Femur (tissue), 1 donor: ENCODE results near the gene CCL1.
A peak's percentile ranks its signal among the peaks of the same experiment; 100 is the strongest.
"Not testable (repeated sequence)": the region's sequence is repeated elsewhere in the genome, so short reads cannot be mapped to it uniquely, and the experiment has no call there.

ENCODE experiments used
- DNase-seq: peaks from one replicate; pipeline ENCODE4 v3.0.0-alpha.2; 2017

The CCL1 gene

GRCh38 chr17:34357398-34357797 is 5.6 kb downstream of the CCL1 start:
- no peak for DNase-seq

GRCh38 chr17:34356194-34356593 is 6.8 kb downstream of the CCL1 start, which contains the start of gene CCL13:
CCL13 (plus strand) TSS chr17:34356480; CDS start chr17:34356527, 47 bp downstream.
- no peak for DNase-seq

GRCh38 chr17:34354637-34355036 is 8.4 kb downstream of the CCL1 start:
- no peak for DNase-seq

GRCh38 chr17:34352191-34352590 is 10.8 kb downstream of the CCL1 start:
- no peak for DNase-seq

GRCh38 chr17:34351096-34351495 is 11.9 kb downstream of the CCL1 start:
- no peak for DNase-seq

- DNase-seq: no peak
These were observed 13.3 kb downstream of the CCL1 start for GRCh38 chr17:34349751-34350150.

GRCh38 chr17:34347063-34347462 is 16.0 kb downstream of the CCL1 start:
- DNase-seq: no peak

- DNase-seq: no peak
These were observed 21.1 kb downstream of the CCL1 start for GRCh38 chr17:34341916-34342315.

GRCh38 chr17:34339138-34339770 is 23.8 kb downstream of the CCL1 start:
- DNase-seq: no peak

- DNase-seq: no peak
These were observed 25.3 kb downstream of the CCL1 start for GRCh38 chr17:34337701-34338100.

GRCh38 chr17:34327580-34327979 is 35.5 kb downstream of the CCL1 start:
- DNase-seq: not testable (repeated sequence)

- DNase-seq: no peak
These were observed 41.1 kb downstream of the CCL1 start for GRCh38 chr17:34321964-34322363.

GRCh38 chr17:34319039-34319483 is 44.0 kb downstream of the CCL1 start, which contains the start of gene CCL8:
CCL8 (plus strand) TSS chr17:34319435; CDS start chr17:34319502, 67 bp downstream.
- no peak for DNase-seq

GRCh38 chr17:34318474-34318873 is 44.6 kb downstream of the CCL1 start:
- DNase-seq: no peak

- DNase-seq: peak; percentile 32
These were observed 48.8 kb downstream of the CCL1 start for GRCh38 chr17:34314279-34314678.

- no peak for DNase-seq
These were observed 49.9 kb downstream of the CCL1 start for GRCh38 chr17:34313164-34313563.

- no peak for DNase-seq
These were observed 51.0 kb downstream of the CCL1 start for GRCh38 chr17:34312080-34312479.

- no peak for DNase-seq
These were observed 51.7 kb downstream of the CCL1 start for GRCh38 chr17:34311291-34311690.
